ENCODE measurements around the gene CDON. TPM values are rescaled to one million over a fixed set of nuclear protein-coding genes. Genes with fewer than 3 reads are reported as not detected.

Gene CDON
- total RNA-seq, 4 donors from 2014 or later: 1.0 to 2.0 (median 1.8) TPM

DNA sequence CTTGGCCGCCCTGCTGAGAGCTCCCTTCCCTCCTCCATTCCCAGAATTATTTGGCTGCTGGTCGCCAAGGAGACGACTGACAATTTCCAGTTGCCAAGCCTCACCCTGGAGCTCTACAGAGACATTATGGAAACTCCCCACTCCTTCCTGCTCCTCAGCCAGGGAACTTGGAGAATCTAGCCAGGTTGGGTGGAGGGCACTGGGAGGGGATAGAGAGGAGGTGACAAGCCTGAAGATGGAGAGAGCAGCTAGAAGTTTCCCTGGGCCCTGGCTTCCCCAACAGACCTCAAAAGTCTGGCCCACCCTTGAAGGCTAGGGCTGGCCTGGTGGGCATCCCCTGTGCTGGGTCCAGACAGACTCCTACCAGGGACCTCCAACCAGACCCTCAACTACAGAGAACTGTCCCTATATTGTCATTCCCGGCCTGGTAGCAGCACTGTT lies 123.6 kb downstream of the CDON start:
- H3K4me1 ChIP-seq: peaks cover 0 to 6% of the 10 kb centered on the region in 2 donors
- in situ Hi-C loops (cut with MboI; ENCODE audit: low sequenced_read_pairs in 4 of 4): loop anchor here in 1 of 4 donors (10.0 kb wide), 1 partner anchor 256 kb away; no protein-coding TSS in a partner anchor
- no peaks in the 10 kb centered on the region for H3K9me3 ChIP-seq
- H3K4me3 ChIP-seq: no peak overlapping the region
- DNase-seq: no peak
- intact Hi-C loops (cut with DNase I; ENCODE audit: low total_unique reads): no loop called here
- ATAC-seq: no peak
- no peaks in the 10 kb centered on the region for H3K27me3 ChIP-seq
- no peak overlapping the region for H3K27ac ChIP-seq
- H3K36me3 ChIP-seq: no peaks in the 10 kb centered on the region
- no peak for TF ChIP-seq POLR2A (IDR thresholded peaks at IDR 0.05)
- TF ChIP-seq, protein P1, sequence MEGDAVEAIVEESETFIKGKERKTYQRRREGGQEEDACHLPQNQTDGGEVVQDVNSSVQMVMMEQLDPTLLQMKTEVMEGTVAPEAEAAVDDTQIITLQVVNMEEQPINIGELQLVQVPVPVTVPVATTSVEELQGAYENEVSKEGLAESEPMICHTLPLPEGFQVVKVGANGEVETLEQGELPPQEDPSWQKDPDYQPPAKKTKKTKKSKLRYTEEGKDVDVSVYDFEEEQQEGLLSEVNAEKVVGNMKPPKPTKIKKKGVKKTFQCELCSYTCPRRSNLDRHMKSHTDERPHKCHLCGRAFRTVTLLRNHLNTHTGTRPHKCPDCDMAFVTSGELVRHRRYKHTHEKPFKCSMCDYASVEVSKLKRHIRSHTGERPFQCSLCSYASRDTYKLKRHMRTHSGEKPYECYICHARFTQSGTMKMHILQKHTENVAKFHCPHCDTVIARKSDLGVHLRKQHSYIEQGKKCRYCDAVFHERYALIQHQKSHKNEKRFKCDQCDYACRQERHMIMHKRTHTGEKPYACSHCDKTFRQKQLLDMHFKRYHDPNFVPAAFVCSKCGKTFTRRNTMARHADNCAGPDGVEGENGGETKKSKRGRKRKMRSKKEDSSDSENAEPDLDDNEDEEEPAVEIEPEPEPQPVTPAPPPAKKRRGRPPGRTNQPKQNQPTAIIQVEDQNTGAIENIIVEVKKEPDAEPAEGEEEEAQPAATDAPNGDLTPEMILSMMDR (IDR thresholded peaks at IDR 0.05 in 4 of 5, conservative IDR thresholded peaks at IDR 0.05 in 1 of 5): no peak

DNA sequence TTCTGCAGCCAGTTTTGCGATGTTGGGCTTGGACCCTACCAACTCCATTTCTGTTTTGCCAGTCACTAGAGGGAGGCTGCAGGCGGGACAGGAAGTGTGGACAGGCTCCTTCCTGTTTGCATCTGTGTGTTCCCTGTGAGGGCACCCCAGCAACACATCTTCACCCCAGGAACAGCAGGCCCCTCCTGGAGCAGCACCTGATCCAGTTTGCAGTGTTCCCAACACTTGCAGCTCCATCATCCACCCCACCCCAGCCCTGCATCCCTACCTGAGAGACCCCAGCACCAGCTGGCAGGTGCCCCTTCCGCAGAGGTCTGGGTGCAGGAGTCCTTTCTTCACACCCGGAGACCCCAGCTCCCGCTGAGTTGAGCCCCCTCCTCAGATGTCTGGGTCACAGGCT lies 124.2 kb downstream of the CDON start:
- DNase-seq: no peak
- H3K4me3 ChIP-seq: no peak overlapping the region
- intact Hi-C loops (cut with DNase I; ENCODE audit: low total_unique reads) (no loop called here), in situ Hi-C loops (cut with MboI; ENCODE audit: low sequenced_read_pairs in 4 of 4) (loop anchor here in 1 of 4 donors (10.0 kb wide), 1 partner anchor 256 kb away; no protein-coding TSS in a partner anchor)
- H3K4me1 ChIP-seq: peaks cover 0 to 6% of the 10 kb centered on the region in 2 donors
- no peak overlapping the region for H3K27ac ChIP-seq
- H3K27me3 ChIP-seq: no peaks in the 10 kb centered on the region
- no peaks in the 10 kb centered on the region for H3K36me3 ChIP-seq
- ATAC-seq: no peak
- H3K9me3 ChIP-seq: no peaks in the 10 kb centered on the region
- TF ChIP-seq, protein P1 (IDR thresholded peaks at IDR 0.05 in 4 of 5, conservative IDR thresholded peaks at IDR 0.05 in 1 of 5): no peak

DNA sequence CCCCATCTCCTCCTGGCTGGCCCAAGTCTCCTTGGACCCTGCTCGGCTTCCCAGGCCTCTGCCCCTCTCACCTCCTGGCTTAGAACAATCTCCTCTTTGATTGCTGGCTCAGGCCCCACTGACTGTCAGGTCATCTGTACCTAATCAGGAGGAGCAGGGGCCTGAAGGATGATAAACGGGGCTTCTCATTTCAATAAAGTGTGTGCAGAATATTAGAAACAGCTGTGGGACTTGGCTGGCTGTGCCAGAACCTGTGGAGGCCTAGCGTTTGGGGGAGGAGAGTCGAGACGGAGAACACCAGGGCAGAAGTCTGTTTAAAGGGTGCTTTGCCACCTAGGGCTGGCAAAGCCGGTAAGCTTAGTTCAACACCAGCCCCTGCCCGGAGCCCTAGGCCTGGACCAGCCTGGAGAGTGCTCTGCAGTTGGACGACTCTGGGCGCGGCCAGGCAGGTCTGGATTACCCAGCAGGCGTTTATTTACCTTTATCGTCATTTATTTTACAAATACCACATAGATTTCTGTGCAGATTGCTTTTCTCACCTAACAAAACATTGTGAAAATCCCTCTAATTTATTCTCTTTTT lies 127.0 kb downstream of the CDON start:
- no peak for TF ChIP-seq POLR2A (IDR thresholded peaks at IDR 0.05)
- in situ Hi-C loops (cut with MboI; ENCODE audit: low sequenced_read_pairs in 4 of 4): loop anchor here in 1 of 4 donors (10.0 kb wide), 1 partner anchor 259 kb away; no protein-coding TSS in a partner anchor
- Histone ChIP-seq H3K36me3 (no peaks in the 10 kb centered on the region), H3K27ac (no peak overlapping the region), H3K4me1 (no peaks in the 10 kb centered on the region), H3K27me3 (no peaks in the 10 kb centered on the region), H3K9me3 (no peaks in the 10 kb centered on the region), H3K4me3 (no peak overlapping the region)
- intact Hi-C loops (cut with DNase I; ENCODE audit: low total_unique reads): no loop called here
- no peak for DNase-seq
- no peak for ATAC-seq

DNA sequence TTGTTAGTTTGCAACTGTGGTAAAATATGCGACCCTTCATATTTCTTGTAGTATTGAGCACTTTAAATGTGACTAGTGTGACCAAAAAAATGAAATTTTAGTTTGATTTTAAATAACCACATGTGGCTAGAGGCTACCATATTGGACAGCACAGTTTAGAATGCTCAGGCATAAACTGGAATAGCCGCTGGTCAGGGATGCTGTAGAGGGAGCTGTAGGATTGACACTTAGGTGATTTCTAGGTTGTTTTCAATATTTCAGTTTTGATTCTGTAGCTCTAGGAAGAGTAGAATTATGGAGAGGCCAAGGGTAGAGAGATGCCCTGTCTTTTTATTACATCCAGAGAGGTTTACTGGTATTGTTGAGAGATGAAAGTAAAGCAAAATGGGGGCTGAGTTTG lies 127.6 kb downstream of the CDON start:
- H3K4me1 ChIP-seq: no peaks in the 10 kb centered on the region
- intact Hi-C loops (cut with DNase I; ENCODE audit: low total_unique reads) (no loop called here), in situ Hi-C loops (cut with MboI; ENCODE audit: low sequenced_read_pairs in 4 of 4) (loop anchor here in 1 of 4 donors (10.0 kb wide), 1 partner anchor 260 kb away; no protein-coding TSS in a partner anchor)
- no peak overlapping the region for H3K4me3 ChIP-seq
- H3K27ac ChIP-seq: no peak overlapping the region
- TF ChIP-seq, protein P1 (IDR thresholded peaks at IDR 0.05 in 4 of 5, conservative IDR thresholded peaks at IDR 0.05 in 1 of 5): no peak
- no peak for TF ChIP-seq POLR2A (IDR thresholded peaks at IDR 0.05)
- H3K36me3 ChIP-seq: no peaks in the 10 kb centered on the region
- H3K27me3 ChIP-seq: no peaks in the 10 kb centered on the region
- no peak for DNase-seq
- H3K9me3 ChIP-seq: no peaks in the 10 kb centered on the region
- ATAC-seq: no peak

DNA sequence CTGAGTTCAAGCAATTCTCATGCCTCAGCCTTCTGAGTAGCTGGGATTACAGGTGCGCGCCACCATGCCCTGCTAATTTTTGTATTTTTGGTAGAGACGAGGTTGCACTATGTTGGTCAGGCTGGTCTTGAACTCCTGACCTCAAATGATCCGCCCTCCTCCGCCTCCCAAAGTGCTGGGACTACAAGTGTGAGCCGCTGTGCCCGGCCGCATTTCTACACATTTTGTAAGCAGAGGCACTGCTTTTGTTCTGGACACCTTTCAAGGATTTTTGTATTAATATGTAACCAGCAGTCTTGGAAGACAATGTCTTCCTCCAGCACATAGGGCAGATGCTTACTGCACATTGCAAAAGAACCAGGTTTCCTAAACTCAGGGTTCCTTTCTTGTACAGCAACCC lies 128.2 kb downstream of the CDON start:
- intact Hi-C loops (cut with DNase I; ENCODE audit: low total_unique reads) (no loop called here), in situ Hi-C loops (cut with MboI; ENCODE audit: low sequenced_read_pairs in 4 of 4) (loop anchor here in 1 of 4 donors (10.0 kb wide), 1 partner anchor 260 kb away; no protein-coding TSS in a partner anchor)
- no peak for TF ChIP-seq POLR2A (IDR thresholded peaks at IDR 0.05)
- TF ChIP-seq, protein P1 (IDR thresholded peaks at IDR 0.05 in 4 of 5, conservative IDR thresholded peaks at IDR 0.05 in 1 of 5): no peak
- Histone ChIP-seq H3K4me1 (no peaks in the 10 kb centered on the region), H3K27me3 (no peaks in the 10 kb centered on the region), H3K36me3 (no peaks in the 10 kb centered on the region), H3K27ac (no peak overlapping the region), H3K4me3 (no peak overlapping the region), H3K9me3 (no peaks in the 10 kb centered on the region)
- DNase-seq (no peak), ATAC-seq (no peak)

Data from gastrocnemius medialis (tissue), 4 donors.